ENCODE measurements around the gene ZNF830. TPM values are rescaled to one million over a fixed set of nuclear protein-coding genes. Genes with fewer than 3 reads are reported as not detected.

The ZNF830 gene
- total and polyA plus RNA-seq, 2 of the 4 experiments (the other 2 are of a cell fraction): 5.5 to 6.6 TPM

DNA sequence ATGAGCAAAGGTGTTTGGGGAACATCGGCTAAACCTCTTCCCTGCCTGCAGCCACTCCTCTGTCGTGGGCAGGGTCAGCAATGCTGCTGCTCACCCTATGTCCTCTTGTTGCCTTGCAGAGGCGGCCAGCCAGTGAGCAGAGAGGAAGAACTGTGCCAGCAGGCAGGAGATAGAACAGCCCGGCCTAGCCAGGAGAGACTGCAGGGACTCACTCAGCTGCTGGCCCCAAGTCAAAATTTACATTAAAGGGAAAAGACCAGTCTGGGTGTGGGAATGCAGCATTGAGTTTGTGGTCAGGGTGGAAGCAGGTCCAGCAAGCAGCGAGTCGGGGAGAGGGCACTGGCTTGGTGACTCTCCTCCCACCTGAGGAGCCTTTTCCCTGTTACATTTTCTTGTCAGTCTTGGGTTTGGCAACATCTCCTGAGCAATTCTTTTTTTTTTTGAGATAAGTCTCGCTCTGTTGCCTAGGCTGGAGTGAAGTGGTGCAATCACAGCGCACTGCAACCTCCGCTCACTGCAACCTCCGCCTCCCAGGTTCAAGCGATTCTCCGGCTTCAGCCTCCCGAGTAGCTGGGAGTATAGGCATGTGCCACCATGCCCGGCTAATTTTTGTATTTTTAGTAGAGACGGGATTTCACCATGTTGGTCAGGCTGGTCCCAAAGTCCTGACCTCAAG is 41.7 kb downstream of the ZNF830 start:
- H4K8ac ChIP-seq (ENCODE audit: low read depth in 2 of 2, low read length in 2 of 2): no peak overlapping the region
- H3K9me3 ChIP-seq (ENCODE audit: control insufficient read depth, insufficient read depth, low read length): no peaks in the 10 kb centered on the region
- TF ChIP-seq MAFK (IDR thresholded peaks at IDR 0.05; ENCODE audit: low read depth, low read length) (no peak), MAZ (IDR thresholded peaks at IDR 0.05; ENCODE audit: borderline replicate concordance, low read depth, low read length) (no peak), RCOR1 (IDR thresholded peaks at IDR 0.05; ENCODE audit: insufficient replicate concordance, low read length) (no peak), BHLHE40 (IDR thresholded peaks at IDR 0.05; ENCODE audit: low read depth, low read length) (no peak), CEBPB (IDR thresholded peaks at IDR 0.05; ENCODE audit: low read depth, low read length) (no peak), SMC3 (IDR thresholded peaks at IDR 0.05; ENCODE audit: low read depth, low read length) (no peak), FOS (IDR thresholded peaks at IDR 0.05; ENCODE audit: low read depth, low read length) (no peak)
- TF ChIP-seq, protein P1, sequence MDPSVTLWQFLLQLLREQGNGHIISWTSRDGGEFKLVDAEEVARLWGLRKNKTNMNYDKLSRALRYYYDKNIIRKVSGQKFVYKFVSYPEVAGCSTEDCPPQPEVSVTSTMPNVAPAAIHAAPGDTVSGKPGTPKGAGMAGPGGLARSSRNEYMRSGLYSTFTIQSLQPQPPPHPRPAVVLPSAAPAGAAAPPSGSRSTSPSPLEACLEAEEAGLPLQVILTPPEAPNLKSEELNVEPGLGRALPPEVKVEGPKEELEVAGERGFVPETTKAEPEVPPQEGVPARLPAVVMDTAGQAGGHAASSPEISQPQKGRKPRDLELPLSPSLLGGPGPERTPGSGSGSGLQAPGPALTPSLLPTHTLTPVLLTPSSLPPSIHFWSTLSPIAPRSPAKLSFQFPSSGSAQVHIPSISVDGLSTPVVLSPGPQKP (IDR thresholded peaks at IDR 0.05; ENCODE audit: borderline replicate concordance, low read depth, low read length): no peak
- TF ChIP-seq, protein P2, sequence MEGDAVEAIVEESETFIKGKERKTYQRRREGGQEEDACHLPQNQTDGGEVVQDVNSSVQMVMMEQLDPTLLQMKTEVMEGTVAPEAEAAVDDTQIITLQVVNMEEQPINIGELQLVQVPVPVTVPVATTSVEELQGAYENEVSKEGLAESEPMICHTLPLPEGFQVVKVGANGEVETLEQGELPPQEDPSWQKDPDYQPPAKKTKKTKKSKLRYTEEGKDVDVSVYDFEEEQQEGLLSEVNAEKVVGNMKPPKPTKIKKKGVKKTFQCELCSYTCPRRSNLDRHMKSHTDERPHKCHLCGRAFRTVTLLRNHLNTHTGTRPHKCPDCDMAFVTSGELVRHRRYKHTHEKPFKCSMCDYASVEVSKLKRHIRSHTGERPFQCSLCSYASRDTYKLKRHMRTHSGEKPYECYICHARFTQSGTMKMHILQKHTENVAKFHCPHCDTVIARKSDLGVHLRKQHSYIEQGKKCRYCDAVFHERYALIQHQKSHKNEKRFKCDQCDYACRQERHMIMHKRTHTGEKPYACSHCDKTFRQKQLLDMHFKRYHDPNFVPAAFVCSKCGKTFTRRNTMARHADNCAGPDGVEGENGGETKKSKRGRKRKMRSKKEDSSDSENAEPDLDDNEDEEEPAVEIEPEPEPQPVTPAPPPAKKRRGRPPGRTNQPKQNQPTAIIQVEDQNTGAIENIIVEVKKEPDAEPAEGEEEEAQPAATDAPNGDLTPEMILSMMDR (conservative IDR thresholded peaks at IDR 0.05; ENCODE audit: low read depth, low read length): no peak
- no peak overlapping the region for H3K4me2 ChIP-seq (ENCODE audit: low read depth, low read length)
- H2BK15ac ChIP-seq (ENCODE audit: low read depth, low read length): no peak overlapping the region
- no peak overlapping the region for H4K5ac ChIP-seq (ENCODE audit: low read depth, low read length)
- WGBS, 2 experiments (ENCODE audit: extremely low coverage in 2 of 2, insufficient read length in 1 of 2): 74% methylated on average over 4 of the region's 15 CpGs; no CpG with 5 or more reads in 1 of the 2 experiments
- no peak overlapping the region for H3K9ac ChIP-seq (ENCODE audit: low read depth, low read length)
- no peaks in the 10 kb centered on the region for H3K27me3 ChIP-seq (ENCODE audit: control insufficient read depth, insufficient read depth, low read length)
- H3K36me3 ChIP-seq (ENCODE audit: control insufficient read depth, insufficient read depth, low read length): peaks cover 46% of the 10 kb centered on the region
- ChIA-PET POLR2A (ENCODE audit: unreplicated experiment) (no interaction called here), CTCF (interaction anchor here (0.6 kb wide), 1 partner anchor 10 kb away, joined by 4 read pairs; no protein-coding TSS in a partner anchor)
- peaks cover 10% of the 10 kb centered on the region for H3K4me1 ChIP-seq (ENCODE audit: control insufficient read depth, insufficient read depth, low read length)
- peak overlapping the region; percentile 15 for H2AFZ ChIP-seq (replicated peaks; ENCODE audit: low read length, poor library complexity)
- peaks cover 0 to 19% of the 10 kb centered on the region in 2 experiments; a peak in 2 of 4 replicates for H3K79me1 ChIP-seq (ENCODE audit: low read depth in 1 of 2, low read length in 2 of 2)
- no peak overlapping the region for H3K18ac ChIP-seq (ENCODE audit: low read depth, low read length)
- dilution Hi-C loops (cut with HindIII; ENCODE audit: low sequenced_read_pairs, unreplicated experiment) (no loop called here), intact Hi-C loops (cut with micrococcal nuclease) (no loop called here), in situ Hi-C loops (cut with MboI; ENCODE audit: low sequenced_read_pairs) (no loop called here)
- no peak overlapping the region for H3K4me3 ChIP-seq (ENCODE audit: insufficient read depth, low read depth, low read length)
- peak; percentile 65 for ATAC-seq (ENCODE audit: low read depth)
- H2BK20ac ChIP-seq (ENCODE audit: low read depth, low read length): no peak overlapping the region
- H2AK5ac ChIP-seq (ENCODE audit: low read depth, low read length): 0 out of 2 replicates have a peak overlapping the region, but pooled peaks have one; percentile 36
- H3K14ac ChIP-seq (replicated peaks; ENCODE audit: low read depth, low read length): no peak overlapping the region
- H3K56ac ChIP-seq (ENCODE audit: extremely low read depth, insufficient read depth, low read length): no peak overlapping the region
- BruUV-seq (replicated peaks): no TSS peak
- peaks cover 8% of the 10 kb centered on the region for H3K9me1 ChIP-seq (ENCODE audit: insufficient read depth, low read length)
- no peak overlapping the region for H3K23ac ChIP-seq (ENCODE audit: low read depth, low read length)
- no peaks in the 10 kb centered on the region for H4K20me1 ChIP-seq (ENCODE audit: insufficient read depth, low read length)
- H2AK9ac ChIP-seq (replicated peaks; ENCODE audit: low read depth, low read length, poor library complexity): peak overlapping the region; percentile 22
- H4K91ac ChIP-seq (ENCODE audit: insufficient read depth, low read depth, low read length): no peak overlapping the region; the same call in 1 of the 2 replicates
- H2BK120ac ChIP-seq (ENCODE audit: low read depth, low read length): no peak overlapping the region
- H2BK5ac ChIP-seq (ENCODE audit: low read depth, low read length, poor library complexity, severe bottlenecking): no peak overlapping the region
- DNase-seq: peak; percentile 76
- no peak overlapping the region; the same call in 1 of the 2 replicates for H3K27ac ChIP-seq (ENCODE audit: insufficient read depth, low read length)
- H3K4ac ChIP-seq (ENCODE audit: low read depth, low read length): peak overlapping the region; percentile 36

Measured in IMR-90 (cell line).